Omental fat pad (tissue), 4 donors: Measurements from ENCODE around the gene TRIM46. TPM values are rescaled to one million over a fixed set of nuclear protein-coding genes. Genes with fewer than 3 reads are reported as not detected.

Experiments used
- ATAC-seq: fragments of 150-250 bp; one replicate; pipeline ENCODE4 v1.9.1; 2016; ENCODE audit warnings: mild to moderate bottlenecking, moderate library complexity; ENCODE audit not compliant: low FRiP score
- DNase-seq: peaks from one replicate; pipeline ENCODE4 v3.0.0-alpha.2; 2019; ENCODE audit warnings: low spot score
- total RNA-seq, 4 donors: library from RNA; depleted of rRNA; stranded (reverse); fragments of >200 nt; gene quantifications; one replicate each; pipeline ENCODE4 v1.1.0, GENCODE V29; 2016
- TF ChIP-seq, protein P1 (sequence below), 3 donors: fragments of 450-650 bp; IDR thresholded peaks; one replicate each; pipeline ENCODE4 v1.5.1; 2016 to 2017; ENCODE audit warnings: antibody characterized with exemption in 3 of 3, mild to moderate bottlenecking in 3 of 3, moderate library complexity in 2 of 3

TRIM46 gene, protein sequence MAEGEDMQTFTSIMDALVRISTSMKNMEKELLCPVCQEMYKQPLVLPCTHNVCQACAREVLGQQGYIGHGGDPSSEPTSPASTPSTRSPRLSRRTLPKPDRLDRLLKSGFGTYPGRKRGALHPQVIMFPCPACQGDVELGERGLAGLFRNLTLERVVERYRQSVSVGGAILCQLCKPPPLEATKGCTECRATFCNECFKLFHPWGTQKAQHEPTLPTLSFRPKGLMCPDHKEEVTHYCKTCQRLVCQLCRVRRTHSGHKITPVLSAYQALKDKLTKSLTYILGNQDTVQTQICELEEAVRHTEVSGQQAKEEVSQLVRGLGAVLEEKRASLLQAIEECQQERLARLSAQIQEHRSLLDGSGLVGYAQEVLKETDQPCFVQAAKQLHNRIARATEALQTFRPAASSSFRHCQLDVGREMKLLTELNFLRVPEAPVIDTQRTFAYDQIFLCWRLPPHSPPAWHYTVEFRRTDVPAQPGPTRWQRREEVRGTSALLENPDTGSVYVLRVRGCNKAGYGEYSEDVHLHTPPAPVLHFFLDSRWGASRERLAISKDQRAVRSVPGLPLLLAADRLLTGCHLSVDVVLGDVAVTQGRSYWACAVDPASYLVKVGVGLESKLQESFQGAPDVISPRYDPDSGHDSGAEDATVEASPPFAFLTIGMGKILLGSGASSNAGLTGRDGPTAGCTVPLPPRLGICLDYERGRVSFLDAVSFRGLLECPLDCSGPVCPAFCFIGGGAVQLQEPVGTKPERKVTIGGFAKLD
- total RNA-seq: 1 to 10 TPM in 3 of 4 donors, under 1 TPM in 1; 0.36 to 1.4 (median 1.1) TPM

DNA sequence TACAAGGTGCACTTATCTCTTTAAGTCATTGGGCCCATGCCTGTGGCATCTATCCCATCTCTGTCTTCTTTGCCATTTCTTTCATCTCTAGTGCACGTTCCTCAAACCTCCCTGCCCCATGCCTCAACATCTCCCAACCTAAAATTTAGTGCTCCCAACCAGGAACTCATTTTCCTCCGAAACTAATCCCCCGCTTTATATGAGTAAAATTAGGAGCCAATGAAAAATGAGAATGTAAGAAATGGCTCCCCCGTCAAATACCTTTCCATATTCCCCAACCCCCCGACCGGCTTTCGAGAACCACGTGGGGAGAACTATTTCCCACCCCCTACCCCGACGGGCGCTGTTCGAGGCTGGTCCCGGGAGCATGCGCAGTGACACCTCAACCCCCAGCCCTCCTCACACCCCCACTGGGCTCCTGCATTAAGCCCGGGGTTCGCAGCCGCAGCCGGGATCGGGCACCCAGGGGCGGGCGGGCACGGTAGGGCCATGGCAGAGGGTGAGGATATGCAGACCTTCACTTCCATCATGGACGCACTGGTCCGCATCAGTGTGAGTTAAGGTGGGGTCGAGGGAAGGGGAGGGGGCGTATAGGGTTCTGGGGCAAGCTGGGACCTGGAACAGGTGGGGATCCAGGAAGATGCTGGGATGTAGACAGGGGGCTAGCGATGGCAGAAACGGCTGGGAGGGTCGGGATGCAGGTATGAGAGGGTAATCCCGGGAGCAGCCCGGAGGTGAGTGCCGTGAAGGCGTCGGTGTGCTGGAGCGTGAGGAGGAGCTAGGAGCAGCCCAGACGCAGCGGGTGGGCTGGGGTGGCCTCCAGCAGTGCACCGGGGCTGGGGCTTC lies at the start of gene TRIM46:
Gene TRIM46, plus strand, starts transcription at position 372 of the 846 bp plus-strand sequence. Its CDS starts 118 bp downstream, at position 490.
- DNase-seq: no peak
- TF ChIP-seq, protein P1, sequence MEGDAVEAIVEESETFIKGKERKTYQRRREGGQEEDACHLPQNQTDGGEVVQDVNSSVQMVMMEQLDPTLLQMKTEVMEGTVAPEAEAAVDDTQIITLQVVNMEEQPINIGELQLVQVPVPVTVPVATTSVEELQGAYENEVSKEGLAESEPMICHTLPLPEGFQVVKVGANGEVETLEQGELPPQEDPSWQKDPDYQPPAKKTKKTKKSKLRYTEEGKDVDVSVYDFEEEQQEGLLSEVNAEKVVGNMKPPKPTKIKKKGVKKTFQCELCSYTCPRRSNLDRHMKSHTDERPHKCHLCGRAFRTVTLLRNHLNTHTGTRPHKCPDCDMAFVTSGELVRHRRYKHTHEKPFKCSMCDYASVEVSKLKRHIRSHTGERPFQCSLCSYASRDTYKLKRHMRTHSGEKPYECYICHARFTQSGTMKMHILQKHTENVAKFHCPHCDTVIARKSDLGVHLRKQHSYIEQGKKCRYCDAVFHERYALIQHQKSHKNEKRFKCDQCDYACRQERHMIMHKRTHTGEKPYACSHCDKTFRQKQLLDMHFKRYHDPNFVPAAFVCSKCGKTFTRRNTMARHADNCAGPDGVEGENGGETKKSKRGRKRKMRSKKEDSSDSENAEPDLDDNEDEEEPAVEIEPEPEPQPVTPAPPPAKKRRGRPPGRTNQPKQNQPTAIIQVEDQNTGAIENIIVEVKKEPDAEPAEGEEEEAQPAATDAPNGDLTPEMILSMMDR (IDR thresholded peaks at IDR 0.05): peak in 1 of 3 donors; percentile 1

DNA sequence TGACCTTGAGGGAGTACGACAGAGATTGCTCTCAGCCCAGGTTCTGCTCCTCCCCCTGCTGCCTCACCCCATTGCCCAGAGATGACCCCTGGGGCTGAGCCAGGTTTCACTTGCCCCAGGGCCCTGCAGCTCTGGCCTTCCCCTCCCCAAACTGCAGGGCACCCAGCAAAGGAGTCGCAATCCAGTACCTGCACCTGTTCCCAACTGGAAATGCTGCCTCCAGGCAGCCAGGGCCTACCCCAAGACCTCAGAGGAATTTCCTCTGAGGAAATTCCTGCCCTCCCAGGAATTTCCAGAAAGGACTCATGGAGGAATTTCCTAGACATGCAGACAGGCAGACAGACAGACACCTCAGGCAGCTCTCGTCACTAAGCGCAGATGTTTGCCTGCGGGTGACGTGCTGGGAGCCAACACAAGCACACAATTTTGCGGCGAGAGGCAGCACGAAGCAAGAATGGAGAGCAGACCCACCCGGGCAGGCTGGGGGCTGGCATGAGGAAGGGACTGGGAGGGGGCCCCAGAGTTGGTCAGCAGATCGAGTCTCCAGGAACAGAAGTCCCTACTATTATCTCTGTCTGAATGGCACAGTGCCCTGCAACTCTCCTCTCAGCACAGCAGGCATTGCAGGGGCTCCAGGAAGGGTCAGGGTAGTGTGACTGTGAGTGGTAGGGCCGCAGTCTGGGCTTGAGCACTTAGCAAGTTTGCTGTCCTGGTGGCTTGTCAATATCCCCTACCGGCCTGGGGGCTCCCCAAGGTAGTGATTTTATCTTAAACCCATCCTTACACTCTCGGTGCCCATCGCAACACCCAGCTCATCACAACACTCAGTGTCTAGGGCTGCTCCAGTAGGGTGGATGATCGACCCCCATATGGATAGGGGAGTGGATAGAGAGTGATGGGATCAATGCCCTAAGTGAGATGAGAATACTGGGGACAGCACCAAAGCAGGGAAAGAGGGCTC lies 48.9 kb upstream of the TRIM46 start:
- DNase-seq (no peak), ATAC-seq (no peak)
- TF ChIP-seq, protein P1 (IDR thresholded peaks at IDR 0.05): no peak

More for the DNA sequence above, at the start of gene TRIM46:
- no peak for ATAC-seq

DNA sequence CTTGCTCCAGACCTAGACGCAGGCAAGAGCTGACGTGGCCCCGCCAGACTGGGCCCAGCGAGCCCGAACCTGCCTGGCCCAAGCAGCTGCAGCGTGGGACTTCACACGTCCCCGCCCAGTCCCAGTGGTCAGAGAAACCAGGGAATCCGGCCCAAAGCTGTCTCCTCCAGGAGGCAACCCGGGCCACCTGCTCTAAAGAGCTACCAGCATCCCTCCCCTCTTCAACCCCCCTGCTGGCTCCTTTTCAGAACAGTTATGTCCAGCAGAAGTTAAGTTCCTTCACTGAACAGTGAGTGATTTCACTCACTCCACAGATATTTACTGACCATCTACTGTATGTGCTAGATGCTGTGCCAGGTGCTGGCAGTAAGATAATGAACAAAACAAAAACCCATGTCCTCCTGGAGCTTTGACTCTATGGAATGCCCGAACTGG lies 48.1 kb upstream of the TRIM46 start:
- ATAC-seq: no peak
- no peak for DNase-seq
- TF ChIP-seq, protein P1 (IDR thresholded peaks at IDR 0.05): no peak

DNA sequence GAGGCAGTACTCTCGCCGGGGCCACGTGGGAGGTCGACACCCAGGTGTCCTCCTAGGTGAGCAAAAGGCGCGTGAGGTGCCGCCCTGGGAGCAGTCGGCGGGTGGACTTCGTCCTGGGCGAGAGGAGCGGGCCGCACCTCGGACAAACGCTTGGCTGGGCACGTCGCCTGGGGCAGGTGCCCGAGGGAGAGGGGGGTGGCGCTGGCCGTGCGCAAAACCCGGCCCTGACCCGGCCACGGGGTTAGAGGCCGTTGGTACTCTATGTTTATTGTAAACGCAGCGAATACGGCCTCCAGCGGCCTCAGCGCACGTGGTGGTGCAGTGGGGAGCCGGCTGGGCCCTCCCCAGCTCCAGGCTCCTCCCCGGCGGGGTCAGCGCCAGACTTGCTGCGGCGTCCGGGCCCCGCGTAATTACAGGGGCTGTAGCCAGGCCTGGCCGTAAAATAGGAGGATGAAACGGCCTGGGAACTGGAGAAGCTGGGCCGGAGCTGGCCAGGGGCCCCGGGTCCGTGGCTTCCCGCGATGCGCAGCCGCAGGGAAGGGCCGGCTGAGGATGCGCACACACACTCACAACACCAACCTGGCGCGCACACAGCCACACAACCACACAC lies 47.6 kb upstream of the TRIM46 start:
- TF ChIP-seq, protein P1 (IDR thresholded peaks at IDR 0.05): no peak
- no peak for ATAC-seq
- no peak for DNase-seq

DNA sequence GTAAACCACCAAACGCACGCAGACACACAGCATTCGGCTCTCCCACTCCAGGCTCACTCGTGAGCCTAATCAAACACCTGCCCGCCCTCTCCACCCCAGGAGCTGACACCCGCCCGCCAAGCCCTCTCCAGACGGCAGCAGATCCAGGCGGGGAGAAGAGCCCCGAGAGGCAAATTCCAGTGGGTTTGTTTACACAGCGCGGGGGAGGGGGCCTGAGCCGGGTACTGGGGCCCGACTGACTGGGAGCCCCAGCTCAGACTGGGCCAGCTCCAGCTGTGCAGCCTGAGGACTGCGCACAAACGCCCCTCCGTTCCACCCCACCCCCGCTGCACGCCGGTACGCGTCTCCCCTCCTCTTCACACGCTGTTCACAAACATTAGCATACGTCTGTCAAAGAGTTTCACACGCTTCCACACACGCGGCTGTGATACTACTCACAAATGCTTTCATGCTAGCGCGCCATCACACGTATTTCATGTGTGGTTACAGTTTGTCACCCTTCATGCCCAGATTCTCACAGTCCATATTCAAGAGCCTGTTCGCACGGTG lies 47.0 kb upstream of the TRIM46 start:
- TF ChIP-seq, protein P1 (IDR thresholded peaks at IDR 0.05): no peak
- ATAC-seq: no peak
- no peak for DNase-seq
